ENCODE data around the gene PNMT. TPM values are rescaled to one million over a fixed set of nuclear protein-coding genes. Genes with fewer than 3 reads are reported as not detected.

Gene PNMT
- total and polyA plus RNA-seq, 2 of the 8 experiments (the other 6 are each of a cell fraction or from before 2014, with no cell fraction given), result 5.6 to 10.9 TPM

- no peak for TF ChIP-seq NANOG (IDR thresholded peaks at IDR 0.05; ENCODE audit: insufficient read depth, low read depth, low read length, poor library complexity, severe bottlenecking)
- no peak for TF ChIP-seq SIX5 (IDR thresholded peaks at IDR 0.05; ENCODE audit: low read depth, low read length)
Observed at GRCh38 chr17:39628655-39629493, 39.4 kb upstream of the PNMT start (continued).
